Measurements from ENCODE around the gene BCAM.

Gene BCAM

GRCh38 chr19:44807162-44807561 lies 1.7 kb upstream of the BCAM start:
- no peak for TF ChIP-seq CTCF (IDR thresholded peaks at IDR 0.05)
- TF ChIP-seq ZFX (IDR thresholded peaks at IDR 0.05; ENCODE audit: borderline replicate concordance): no peak
- H3K27ac ChIP-seq: peak overlapping the region; percentile 83

GRCh38 chr19:44807652-44808462 lies 1.0 kb upstream of the BCAM start:
- peak overlapping the region; percentile 83 for H3K27ac ChIP-seq
- peak; percentile 68 for TF ChIP-seq CTCF (IDR thresholded peaks at IDR 0.05)
- no peak for TF ChIP-seq ZFX (IDR thresholded peaks at IDR 0.05; ENCODE audit: borderline replicate concordance)

- no peak for TF ChIP-seq ZFX (IDR thresholded peaks at IDR 0.05; ENCODE audit: borderline replicate concordance)
- no peak for TF ChIP-seq CTCF (IDR thresholded peaks at IDR 0.05)
- H3K27ac ChIP-seq: peak overlapping the region; percentile 83
These were observed 802 bp downstream of the BCAM start for GRCh38 chr19:44809577-44810233.

GRCh38 chr19:44810234-44811121 lies 1.6 kb downstream of the BCAM start:
- no peak overlapping the region for H3K27ac ChIP-seq

GRCh38 chr19:44811122-44811419 lies 2.2 kb downstream of the BCAM start:
- TF ChIP-seq CTCF (IDR thresholded peaks at IDR 0.05): no peak
- TF ChIP-seq ZFX (IDR thresholded peaks at IDR 0.05; ENCODE audit: borderline replicate concordance): no peak
- no peak overlapping the region for H3K27ac ChIP-seq

More at GRCh38 chr19:44810234-44811121, 1.6 kb downstream of the BCAM start:
- no peak for TF ChIP-seq ZFX (IDR thresholded peaks at IDR 0.05; ENCODE audit: borderline replicate concordance)
- no peak for TF ChIP-seq CTCF (IDR thresholded peaks at IDR 0.05)

- H3K27ac ChIP-seq: no peak overlapping the region
- TF ChIP-seq CTCF (IDR thresholded peaks at IDR 0.05) (no peak), ZFX (IDR thresholded peaks at IDR 0.05; ENCODE audit: borderline replicate concordance) (no peak)
These were observed 3.3 kb downstream of the BCAM start for GRCh38 chr19:44812142-44812718.
